GM23338 (cell line): Measurements from ENCODE around the gene FN1. TPM values are rescaled to one million over a fixed set of nuclear protein-coding genes. Genes with fewer than 3 reads are reported as not detected.

Source experiments
- ATAC-seq: fragments of 200-7000 bp; cut with Tn5 transposase; 3 replicates; pipeline ENCODE4 v1.9.1; 2020
- DNase-seq: peaks from one replicate; pipeline ENCODE4 v3.0.0-alpha.2; 2015; ENCODE audit warnings: low spot score
- H2AFZ ChIP-seq: fragments of 200-600 bp; sonication (generic); 2 replicates; pipeline ENCODE4 v1.8.0; 2016; ENCODE audit warnings: antibody characterized with exemption, mild to moderate bottlenecking, moderate library complexity
- H3F3A ChIP-seq: fragments of 200-600 bp; sonication (generic); replicated peaks from 2 replicates; pipeline ENCODE4 v1.8.0; 2017; ENCODE audit warnings: antibody characterized with exemption, mixed run types, low read depth
- H3K27ac ChIP-seq: fragments of 200-600 bp; sonication (generic); 2 replicates; pipeline ENCODE4 v1.6.1; 2016; ENCODE audit warnings: low read depth
- H3K27me3 ChIP-seq: fragments of 200-600 bp; sonication (generic); 2 replicates; pipeline ENCODE4 v1.8.0; 2016; ENCODE audit warnings: mild to moderate bottlenecking, mixed run types, moderate library complexity; ENCODE audit not compliant: insufficient read depth
- H3K36me3 ChIP-seq: fragments of 200-600 bp; sonication (generic); 2 replicates; pipeline ENCODE4 v1.8.0; 2016; ENCODE audit warnings: mild to moderate bottlenecking; ENCODE audit not compliant: insufficient read depth
- H3K4me1 ChIP-seq: fragments of 200-600 bp; sonication (generic); 2 replicates; pipeline ENCODE4 v1.8.0; 2016; ENCODE audit warnings: mild to moderate bottlenecking, moderate library complexity; ENCODE audit not compliant: insufficient read depth
- H3K4me2 ChIP-seq: fragments of 200-600 bp; sonication (generic); 2 replicates; pipeline ENCODE4 v1.7.1; 2017; ENCODE audit warnings: mixed run types
- H3K4me3 ChIP-seq: fragments of 200-600 bp; sonication (generic); 2 replicates; pipeline ENCODE4 v1.6.1; 2016; ENCODE audit warnings: mixed run types
- H3K79me2 ChIP-seq: fragments of 200-600 bp; sonication (generic); replicated peaks from 2 replicates; pipeline ENCODE4 v1.8.0; 2017; ENCODE audit warnings: mild to moderate bottlenecking; ENCODE audit not compliant: insufficient read depth
- H3K9me2 ChIP-seq: fragments of 200-600 bp; sonication (generic); 2 replicates; pipeline ENCODE4 v1.8.0; 2017; ENCODE audit not compliant: insufficient read depth
- H4K20me1 ChIP-seq: fragments of 200-600 bp; sonication (generic); replicated peaks from 2 replicates; pipeline ENCODE4 v1.8.0; 2017; ENCODE audit warnings: mild to moderate bottlenecking; ENCODE audit not compliant: insufficient read depth
- H3K27ac Mint-ChIP-seq: 2 replicates; pipeline ENCODE4 v1.8.0; 2020; ENCODE audit warnings: inconsistent platforms, mild to moderate bottlenecking, moderate library complexity, mixed read lengths
- H3K27me3 Mint-ChIP-seq: 3 replicates; pipeline ENCODE4 v1.8.0; 2022; ENCODE audit warnings: low read depth, mild to moderate bottlenecking, moderate library complexity, mixed read lengths, inconsistent platforms; ENCODE audit not compliant: insufficient read depth, poor library complexity
- H3K36me3 Mint-ChIP-seq: 3 replicates; pipeline ENCODE4 v1.8.0; 2021; ENCODE audit warnings: low read depth, mild to moderate bottlenecking, inconsistent platforms, moderate library complexity, mixed read lengths
- H3K4me1 Mint-ChIP-seq: 3 replicates; pipeline ENCODE4 v1.8.0; 2020; ENCODE audit warnings: mild to moderate bottlenecking, inconsistent platforms, mixed read lengths
- H3K4me3 Mint-ChIP-seq: 3 replicates; pipeline ENCODE4 v1.8.0; 2021; ENCODE audit warnings: moderate library complexity, mild to moderate bottlenecking, inconsistent platforms, mixed read lengths
- H3K9me3 Mint-ChIP-seq: 3 replicates; pipeline ENCODE4 v1.8.0; 2020; ENCODE audit warnings: moderate library complexity, mild to moderate bottlenecking, inconsistent platforms, mixed read lengths
- CREB1 ChIP-seq: fragments of 250-450 bp; sonication (Bioruptor Pico); IDR thresholded peaks from 2 replicates; pipeline ENCODE4 v1.5.0; 2020; ENCODE audit warnings: low read depth, mild to moderate bottlenecking, moderate library complexity
- JUNB ChIP-seq: IDR thresholded peaks from one replicate; pipeline ENCODE4 v1.6.1; 2016; ENCODE audit warnings: antibody characterized with exemption; ENCODE audit not compliant: unreplicated experiment
- POLR2AphosphoS5 ChIP-seq: IDR thresholded peaks from 2 replicates; pipeline ENCODE4 v1.6.1; 2016; ENCODE audit warnings: antibody characterized with exemption, low read depth
- ZNF114 ChIP-seq: fragments of 250-450 bp; sonication (Bioruptor Pico); IDR thresholded peaks from 2 replicates; pipeline ENCODE4 v1.5.0; 2020; ENCODE audit warnings: mild to moderate bottlenecking, moderate library complexity
- ZNF331 ChIP-seq: fragments of 250-450 bp; sonication (Bioruptor Pico); IDR thresholded peaks from 2 replicates; pipeline ENCODE4 v1.5.0; 2020; ENCODE audit warnings: low read depth, mild to moderate bottlenecking, moderate library complexity
- polyA plus RNA-seq: library from polyadenylated mRNA; unstranded; fragments of >200 nt; fragmentation: Nextera tagmentation; extraction: Ambion mirVana; gene quantifications from 2 replicates; pipeline ENCODE4 v1.2.1, GENCODE V29; 2016
- total RNA-seq: library from RNA; depleted of rRNA; stranded (reverse); fragments of >200 nt; shearing (Covaris generic); gene quantifications from 2 replicates; pipeline ENCODE4 v1.2.3, GENCODE V29; 2014
- TF ChIP-seq, protein P1 (sequence below): fragments of 250-450 bp; sonication (Bioruptor Pico); IDR thresholded peaks from 2 replicates; pipeline ENCODE4 v1.5.0; 2020; ENCODE audit warnings: mild to moderate bottlenecking, moderate library complexity
- TF ChIP-seq, protein P2 (sequence below): IDR thresholded peaks from 2 replicates; pipeline ENCODE4 v1.6.1; 2016; ENCODE audit warnings: antibody characterized with exemption
- TF ChIP-seq, protein P3 (sequence below), 2 experiments: fragments of 200-600 bp in 1 of 2; sonication (generic) in 1 of 2; conservative IDR thresholded peaks; 2 replicates each; pipeline versions ENCODE4 v1.5.1 to v1.6.1; 2016 to 2017; ENCODE audit warnings: antibody characterized with exemption in 2 of 2, low read depth in 2 of 2, mild to moderate bottlenecking in 2 of 2, moderate library complexity in 1 of 2

The FN1 gene
- total and polyA plus RNA-seq, 2 experiments from 2014 or later, result 79.6 to 255 TPM

DNA sequence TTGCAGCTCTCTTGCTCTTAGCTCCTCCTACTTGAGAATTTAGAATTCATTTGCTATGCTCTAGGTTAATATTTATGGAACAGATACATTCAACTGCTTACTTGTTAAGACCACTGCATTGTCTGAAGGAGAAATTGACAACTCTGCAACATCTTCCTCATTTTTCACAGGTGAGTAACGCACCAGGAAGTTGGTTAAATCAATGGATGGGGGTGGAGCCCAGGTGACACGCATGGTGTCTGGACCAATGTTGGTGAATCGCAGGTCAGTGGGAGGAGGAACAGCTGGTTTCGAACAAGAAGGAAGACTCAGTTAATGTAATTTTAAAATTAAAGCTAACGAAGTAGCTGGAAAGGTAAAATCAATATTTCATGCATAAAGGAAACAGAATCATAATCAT, 44.3 kb downstream of the FN1 start (continued):
- TF ChIP-seq, protein P1, sequence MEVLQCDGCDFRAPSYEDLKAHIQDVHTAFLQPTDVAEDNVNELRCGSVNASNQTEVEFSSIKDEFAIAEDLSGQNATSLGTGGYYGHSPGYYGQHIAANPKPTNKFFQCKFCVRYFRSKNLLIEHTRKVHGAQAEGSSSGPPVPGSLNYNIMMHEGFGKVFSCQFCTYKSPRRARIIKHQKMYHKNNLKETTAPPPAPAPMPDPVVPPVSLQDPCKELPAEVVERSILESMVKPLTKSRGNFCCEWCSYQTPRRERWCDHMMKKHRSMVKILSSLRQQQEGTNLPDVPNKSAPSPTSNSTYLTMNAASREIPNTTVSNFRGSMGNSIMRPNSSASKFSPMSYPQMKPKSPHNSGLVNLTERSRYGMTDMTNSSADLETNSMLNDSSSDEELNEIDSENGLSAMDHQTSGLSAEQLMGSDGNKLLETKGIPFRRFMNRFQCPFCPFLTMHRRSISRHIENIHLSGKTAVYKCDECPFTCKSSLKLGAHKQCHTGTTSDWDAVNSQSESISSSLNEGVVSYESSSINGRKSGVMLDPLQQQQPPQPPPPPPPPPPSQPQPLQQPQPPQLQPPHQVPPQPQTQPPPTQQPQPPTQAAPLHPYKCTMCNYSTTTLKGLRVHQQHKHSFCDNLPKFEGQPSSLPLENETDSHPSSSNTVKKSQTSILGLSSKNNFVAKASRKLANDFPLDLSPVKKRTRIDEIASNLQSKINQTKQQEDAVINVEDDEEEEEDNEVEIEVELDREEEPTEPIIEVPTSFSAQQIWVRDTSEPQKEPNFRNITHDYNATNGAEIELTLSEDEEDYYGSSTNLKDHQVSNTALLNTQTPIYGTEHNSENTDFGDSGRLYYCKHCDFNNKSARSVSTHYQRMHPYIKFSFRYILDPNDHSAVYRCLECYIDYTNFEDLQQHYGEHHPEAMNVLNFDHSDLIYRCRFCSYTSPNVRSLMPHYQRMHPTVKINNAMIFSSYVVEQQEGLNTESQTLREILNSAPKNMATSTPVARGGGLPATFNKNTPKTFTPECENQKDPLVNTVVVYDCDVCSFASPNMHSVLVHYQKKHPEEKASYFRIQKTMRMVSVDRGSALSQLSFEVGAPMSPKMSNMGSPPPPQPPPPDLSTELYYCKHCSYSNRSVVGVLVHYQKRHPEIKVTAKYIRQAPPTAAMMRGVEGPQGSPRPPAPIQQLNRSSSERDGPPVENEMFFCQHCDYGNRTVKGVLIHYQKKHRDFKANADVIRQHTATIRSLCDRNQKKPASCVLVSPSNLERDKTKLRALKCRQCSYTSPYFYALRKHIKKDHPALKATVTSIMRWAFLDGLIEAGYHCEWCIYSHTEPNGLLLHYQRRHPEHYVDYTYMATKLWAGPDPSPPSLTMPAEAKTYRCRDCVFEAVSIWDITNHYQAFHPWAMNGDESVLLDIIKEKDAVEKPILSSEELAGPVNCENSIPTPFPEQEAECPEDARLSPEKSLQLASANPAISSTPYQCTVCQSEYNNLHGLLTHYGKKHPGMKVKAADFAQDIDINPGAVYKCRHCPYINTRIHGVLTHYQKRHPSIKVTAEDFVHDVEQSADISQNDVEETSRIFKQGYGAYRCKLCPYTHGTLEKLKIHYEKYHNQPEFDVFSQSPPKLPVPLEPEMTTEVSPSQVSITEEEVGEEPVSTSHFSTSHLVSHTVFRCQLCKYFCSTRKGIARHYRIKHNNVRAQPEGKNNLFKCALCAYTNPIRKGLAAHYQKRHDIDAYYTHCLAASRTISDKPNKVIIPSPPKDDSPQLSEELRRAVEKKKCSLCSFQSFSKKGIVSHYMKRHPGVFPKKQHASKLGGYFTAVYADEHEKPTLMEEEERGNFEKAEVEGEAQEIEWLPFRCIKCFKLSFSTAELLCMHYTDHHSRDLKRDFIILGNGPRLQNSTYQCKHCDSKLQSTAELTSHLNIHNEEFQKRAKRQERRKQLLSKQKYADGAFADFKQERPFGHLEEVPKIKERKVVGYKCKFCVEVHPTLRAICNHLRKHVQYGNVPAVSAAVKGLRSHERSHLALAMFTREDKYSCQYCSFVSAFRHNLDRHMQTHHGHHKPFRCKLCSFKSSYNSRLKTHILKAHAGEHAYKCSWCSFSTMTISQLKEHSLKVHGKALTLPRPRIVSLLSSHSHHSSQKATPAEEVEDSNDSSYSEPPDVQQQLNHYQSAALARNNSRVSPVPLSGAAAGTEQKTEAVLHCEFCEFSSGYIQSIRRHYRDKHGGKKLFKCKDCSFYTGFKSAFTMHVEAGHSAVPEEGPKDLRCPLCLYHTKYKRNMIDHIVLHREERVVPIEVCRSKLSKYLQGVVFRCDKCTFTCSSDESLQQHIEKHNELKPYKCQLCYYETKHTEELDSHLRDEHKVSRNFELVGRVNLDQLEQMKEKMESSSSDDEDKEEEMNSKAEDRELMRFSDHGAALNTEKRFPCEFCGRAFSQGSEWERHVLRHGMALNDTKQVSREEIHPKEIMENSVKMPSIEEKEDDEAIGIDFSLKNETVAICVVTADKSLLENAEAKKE (CRISPR knock-in tag), result no peak
- TF ChIP-seq ZNF114, result no peak
- TF ChIP-seq, protein P2, sequence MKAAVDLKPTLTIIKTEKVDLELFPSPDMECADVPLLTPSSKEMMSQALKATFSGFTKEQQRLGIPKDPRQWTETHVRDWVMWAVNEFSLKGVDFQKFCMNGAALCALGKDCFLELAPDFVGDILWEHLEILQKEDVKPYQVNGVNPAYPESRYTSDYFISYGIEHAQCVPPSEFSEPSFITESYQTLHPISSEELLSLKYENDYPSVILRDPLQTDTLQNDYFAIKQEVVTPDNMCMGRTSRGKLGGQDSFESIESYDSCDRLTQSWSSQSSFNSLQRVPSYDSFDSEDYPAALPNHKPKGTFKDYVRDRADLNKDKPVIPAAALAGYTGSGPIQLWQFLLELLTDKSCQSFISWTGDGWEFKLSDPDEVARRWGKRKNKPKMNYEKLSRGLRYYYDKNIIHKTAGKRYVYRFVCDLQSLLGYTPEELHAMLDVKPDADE, result no peak
- TF ChIP-seq JUNB, result no peak
- TF ChIP-seq, protein P3, sequence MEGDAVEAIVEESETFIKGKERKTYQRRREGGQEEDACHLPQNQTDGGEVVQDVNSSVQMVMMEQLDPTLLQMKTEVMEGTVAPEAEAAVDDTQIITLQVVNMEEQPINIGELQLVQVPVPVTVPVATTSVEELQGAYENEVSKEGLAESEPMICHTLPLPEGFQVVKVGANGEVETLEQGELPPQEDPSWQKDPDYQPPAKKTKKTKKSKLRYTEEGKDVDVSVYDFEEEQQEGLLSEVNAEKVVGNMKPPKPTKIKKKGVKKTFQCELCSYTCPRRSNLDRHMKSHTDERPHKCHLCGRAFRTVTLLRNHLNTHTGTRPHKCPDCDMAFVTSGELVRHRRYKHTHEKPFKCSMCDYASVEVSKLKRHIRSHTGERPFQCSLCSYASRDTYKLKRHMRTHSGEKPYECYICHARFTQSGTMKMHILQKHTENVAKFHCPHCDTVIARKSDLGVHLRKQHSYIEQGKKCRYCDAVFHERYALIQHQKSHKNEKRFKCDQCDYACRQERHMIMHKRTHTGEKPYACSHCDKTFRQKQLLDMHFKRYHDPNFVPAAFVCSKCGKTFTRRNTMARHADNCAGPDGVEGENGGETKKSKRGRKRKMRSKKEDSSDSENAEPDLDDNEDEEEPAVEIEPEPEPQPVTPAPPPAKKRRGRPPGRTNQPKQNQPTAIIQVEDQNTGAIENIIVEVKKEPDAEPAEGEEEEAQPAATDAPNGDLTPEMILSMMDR (conservative IDR thresholded peaks at IDR 0.05; ENCODE audit: low read depth in 2 of 2), result no peak
- TF ChIP-seq ZNF331, result no peak
- TF ChIP-seq CREB1 (CRISPR knock-in tag), result no peak

DNA sequence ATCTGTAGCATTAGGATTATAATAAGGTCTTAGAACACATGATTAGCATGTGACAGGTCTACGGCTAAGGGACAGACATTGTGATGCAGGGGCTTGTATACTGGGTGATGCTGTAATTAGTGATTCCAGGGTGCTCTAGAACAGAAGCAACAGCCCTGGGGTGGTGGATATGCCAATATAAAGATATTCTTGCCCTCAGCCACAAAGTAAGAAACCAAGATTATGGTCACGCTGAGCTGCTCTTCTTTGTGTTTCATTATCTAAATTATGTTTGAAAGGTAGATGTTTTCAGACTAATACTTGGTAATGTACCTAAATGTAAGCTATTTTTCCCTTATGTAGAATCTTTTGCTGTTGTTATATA, 45.3 kb downstream of the FN1 start:
- Histone ChIP-seq H3K4me1 (peaks cover 6% of the 10 kb centered on the region; the same call in 1 of the 2 replicates), H3K36me3 (peaks cover 42% of the 10 kb centered on the region), H3K4me3 (no peak overlapping the region), H3F3A (no peaks in the 10 kb centered on the region), H3K4me2 (no peak overlapping the region), H3K27me3 (no peaks in the 10 kb centered on the region), H3K9me2 (no peaks in the 10 kb centered on the region), H4K20me1 (no peaks in the 10 kb centered on the region), H3K79me2 (no peaks in the 10 kb centered on the region), H2AFZ (no peak overlapping the region), H3K27ac (no peak overlapping the region)
- peaks cover 2% of the 10 kb centered on the region for H3K27me3 Mint-ChIP-seq
- DNase-seq (no peak), ATAC-seq (no peak)
- H3K4me3 Mint-ChIP-seq, result no peak overlapping the region
- H3K4me1 Mint-ChIP-seq, result peaks cover 19% of the 10 kb centered on the region
- H3K36me3 Mint-ChIP-seq, result peaks cover 64% of the 10 kb centered on the region
- no peak overlapping the region for H3K27ac Mint-ChIP-seq
- H3K9me3 Mint-ChIP-seq, result peaks cover 6% of the 10 kb centered on the region; the same call in 1 of the 3 replicates
- TF ChIP-seq POLR2AphosphoS5, result no peak
- no peak for TF ChIP-seq ZNF114
